Lower leg skin (tissue), 3 donors: ENCODE results near the gene RPAP2.

Experiments used
- POLR2A ChIP-seq, 2 donors: fragments of 450-650 bp; IDR thresholded peaks; one replicate each; pipeline ENCODE4 v1.6.1; 2016 to 2017; ENCODE audit warnings: antibody characterized with exemption in 2 of 2, mild to moderate bottlenecking in 1 of 2, moderate library complexity in 1 of 2
- TF ChIP-seq, protein P1 (sequence below), 3 donors: fragments of 450-650 bp; IDR thresholded peaks; one replicate each; pipeline ENCODE4 v1.5.1; 2016; ENCODE audit warnings: antibody characterized with exemption in 3 of 3, mild to moderate bottlenecking in 3 of 3, moderate library complexity in 2 of 3

DNA sequence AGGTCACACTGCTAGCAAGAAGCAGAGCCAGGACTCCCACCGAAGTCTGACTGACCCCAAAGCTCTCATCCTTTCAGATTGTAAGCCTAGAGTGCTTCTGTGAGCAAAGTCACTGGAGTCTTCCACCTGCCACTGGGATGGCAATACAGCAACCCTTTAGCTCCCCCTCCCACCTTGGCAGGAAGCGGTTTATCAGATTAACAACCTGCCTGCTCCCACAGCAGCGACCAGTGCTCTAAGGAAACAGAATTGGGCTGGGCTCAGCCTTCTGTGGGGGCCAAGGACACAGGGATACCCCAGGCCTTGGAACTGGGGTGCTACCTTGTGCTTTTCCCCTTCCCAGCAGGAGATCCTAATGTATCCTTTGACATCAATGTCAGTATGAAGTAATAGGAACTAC, 111.8 kb downstream of the RPAP2 start:
- TF ChIP-seq, protein P1, sequence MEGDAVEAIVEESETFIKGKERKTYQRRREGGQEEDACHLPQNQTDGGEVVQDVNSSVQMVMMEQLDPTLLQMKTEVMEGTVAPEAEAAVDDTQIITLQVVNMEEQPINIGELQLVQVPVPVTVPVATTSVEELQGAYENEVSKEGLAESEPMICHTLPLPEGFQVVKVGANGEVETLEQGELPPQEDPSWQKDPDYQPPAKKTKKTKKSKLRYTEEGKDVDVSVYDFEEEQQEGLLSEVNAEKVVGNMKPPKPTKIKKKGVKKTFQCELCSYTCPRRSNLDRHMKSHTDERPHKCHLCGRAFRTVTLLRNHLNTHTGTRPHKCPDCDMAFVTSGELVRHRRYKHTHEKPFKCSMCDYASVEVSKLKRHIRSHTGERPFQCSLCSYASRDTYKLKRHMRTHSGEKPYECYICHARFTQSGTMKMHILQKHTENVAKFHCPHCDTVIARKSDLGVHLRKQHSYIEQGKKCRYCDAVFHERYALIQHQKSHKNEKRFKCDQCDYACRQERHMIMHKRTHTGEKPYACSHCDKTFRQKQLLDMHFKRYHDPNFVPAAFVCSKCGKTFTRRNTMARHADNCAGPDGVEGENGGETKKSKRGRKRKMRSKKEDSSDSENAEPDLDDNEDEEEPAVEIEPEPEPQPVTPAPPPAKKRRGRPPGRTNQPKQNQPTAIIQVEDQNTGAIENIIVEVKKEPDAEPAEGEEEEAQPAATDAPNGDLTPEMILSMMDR (IDR thresholded peaks at IDR 0.05), result no peak
- TF ChIP-seq POLR2A (IDR thresholded peaks at IDR 0.05), result no peak
